HepG2 (cell line): ENCODE measurements around the gene BRIP1. TPM values are rescaled to one million over a fixed set of nuclear protein-coding genes. Genes with fewer than 3 reads are reported as not detected.
A peak's percentile ranks its signal among the peaks of the same experiment; 100 is the strongest.

Experiments used
- ARNT ChIP-seq: fragments of 450-650 bp; IDR thresholded peaks from 2 replicates; pipeline ENCODE4 v1.6.1; 2017
- GLI4 ChIP-seq: sonication (generic); formaldehyde crosslinking; IDR thresholded peaks from 2 replicates; pipeline ENCODE4 v1.5.1; 2020; ENCODE audit warnings: missing genetic modification reagents, mild to moderate bottlenecking, moderate library complexity, borderline replicate concordance
- HCFC1 ChIP-seq: fragments of 150-350 bp; IDR thresholded peaks from 2 replicates; pipeline ENCODE4 v1.6.1; 2014; ENCODE audit warnings: low read depth, low read length
- MATR3 ChIP-seq: sonication (generic); formaldehyde crosslinking; IDR thresholded peaks from 2 replicates; pipeline ENCODE4 v1.4.0; 2020; ENCODE audit warnings: missing genetic modification reagents
- MED8 ChIP-seq: sonication (generic); formaldehyde crosslinking; IDR thresholded peaks from 2 replicates; pipeline ENCODE4 v1.8.1; 2023; ENCODE audit warnings: mild to moderate bottlenecking, missing genetic modification reagents; ENCODE audit not compliant: insufficient replicate concordance
- MZF1 ChIP-seq: sonication (generic); formaldehyde crosslinking; IDR thresholded peaks from 2 replicates; pipeline ENCODE4 v1.8.1; 2023; ENCODE audit warnings: mild to moderate bottlenecking, missing genetic modification reagents, borderline replicate concordance
- NR2F2 ChIP-seq: IDR thresholded peaks from 2 replicates; pipeline ENCODE4 v1.6.1; 2012; ENCODE audit warnings: low read depth, inconsistent platforms, borderline replicate concordance
- PCBP2 ChIP-seq: fragments of 200-400 bp; formaldehyde crosslinking; optimal IDR thresholded peaks from 2 replicates; pipeline ENCODE3; 2018; ENCODE audit warnings: low read length, low read depth; ENCODE audit not compliant: poor library complexity, severe bottlenecking
- PTBP1 ChIP-seq: fragments of 200-400 bp; formaldehyde crosslinking; IDR thresholded peaks from 2 replicates; pipeline ENCODE4 v1.6.1; 2018; ENCODE audit warnings: low read length, low read depth; ENCODE audit not compliant: poor library complexity, severe bottlenecking
- SIX1 ChIP-seq: sonication (generic); formaldehyde crosslinking; IDR thresholded peaks from 2 replicates; pipeline ENCODE4 v1.4.0; 2020; ENCODE audit warnings: missing genetic modification reagents, borderline replicate concordance
- XBP1 ChIP-seq: sonication (generic); formaldehyde crosslinking; IDR thresholded peaks from 2 replicates; pipeline ENCODE4 v1.5.0; 2020; ENCODE audit warnings: missing genetic modification reagents
- YEATS2 ChIP-seq: sonication (generic); formaldehyde crosslinking; IDR thresholded peaks from 2 replicates; pipeline ENCODE4 v1.4.0; 2020; ENCODE audit warnings: missing genetic modification reagents, borderline replicate concordance
- ZFP1 ChIP-seq: IDR thresholded peaks from 2 replicates; pipeline ENCODE4 v1.6.1; 2016
- ZFP36L2 ChIP-seq: sonication (generic); formaldehyde crosslinking; IDR thresholded peaks from 2 replicates; pipeline ENCODE4 v1.4.0; 2020; ENCODE audit warnings: missing genetic modification reagents
- ZNF263 ChIP-seq: sonication (generic); formaldehyde crosslinking; IDR thresholded peaks from 2 replicates; pipeline ENCODE4 v1.4.0; 2020; ENCODE audit warnings: missing genetic modification reagents
- polyA plus RNA-seq, 8 experiments: library from polyadenylated mRNA; depleted of rRNA in 3 of 8; stranded (reverse) in 7 of 8; unstranded in 1 of 8; fragments of >200 nt; fragmentation: Illumina TruSeq in 4 of 8; extraction: Trizol in 4 of 8; gene quantifications; 2 replicates each; pipeline versions ENCODE4 v1.2.1 to v1.2.3, GENCODE V29; 2011 to 2016; ENCODE audit warnings: low read depth in 4 of 8, missing spikeins in 1 of 8, mixed read lengths in 1 of 8; ENCODE audit not compliant: insufficient read depth in 1 of 8
- total RNA-seq, 5 experiments: library from RNA; depleted of rRNA; stranded (reverse); fragments of >200 nt; fragmentation: Illumina TruSeq; extraction: Trizol; gene quantifications; 2 replicates each; pipeline ENCODE4 v1.2.3, GENCODE V29; 2016; ENCODE audit warnings: low read depth in 1 of 5
- TF ChIP-seq, protein P1 (sequence below): sonication (generic); formaldehyde crosslinking; IDR thresholded peaks from 2 replicates; pipeline ENCODE4 v1.4.0; 2020; ENCODE audit warnings: missing genetic modification reagents
- TF ChIP-seq, protein P2 (sequence below): sonication (generic); formaldehyde crosslinking; IDR thresholded peaks from 2 replicates; pipeline ENCODE4 v1.8.0; 2022; ENCODE audit warnings: mild to moderate bottlenecking, missing genetic modification reagents; ENCODE audit not compliant: insufficient replicate concordance
- TF ChIP-seq, protein P3 (sequence below): sonication (generic); formaldehyde crosslinking; IDR thresholded peaks from 2 replicates; pipeline ENCODE4 v1.9.0; 2021; ENCODE audit warnings: missing genetic modification reagents, mild to moderate bottlenecking, borderline replicate concordance
- TF ChIP-seq, protein P4 (sequence below): IDR thresholded peaks from 2 replicates; pipeline ENCODE4 v1.6.1; 2012; ENCODE audit warnings: inconsistent platforms
- TF ChIP-seq, protein P5 (sequence below): sonication (generic); formaldehyde crosslinking; IDR thresholded peaks from 2 replicates; pipeline ENCODE4 v1.4.0; 2020; ENCODE audit warnings: missing genetic modification reagents, low read depth, mild to moderate bottlenecking, borderline replicate concordance

The BRIP1 gene
- total and polyA plus RNA-seq, 2 of the 13 experiments (the other 11 are each of a cell fraction or from before 2014, with no cell fraction given) = 3.8 to 27.7 TPM

DNA sequence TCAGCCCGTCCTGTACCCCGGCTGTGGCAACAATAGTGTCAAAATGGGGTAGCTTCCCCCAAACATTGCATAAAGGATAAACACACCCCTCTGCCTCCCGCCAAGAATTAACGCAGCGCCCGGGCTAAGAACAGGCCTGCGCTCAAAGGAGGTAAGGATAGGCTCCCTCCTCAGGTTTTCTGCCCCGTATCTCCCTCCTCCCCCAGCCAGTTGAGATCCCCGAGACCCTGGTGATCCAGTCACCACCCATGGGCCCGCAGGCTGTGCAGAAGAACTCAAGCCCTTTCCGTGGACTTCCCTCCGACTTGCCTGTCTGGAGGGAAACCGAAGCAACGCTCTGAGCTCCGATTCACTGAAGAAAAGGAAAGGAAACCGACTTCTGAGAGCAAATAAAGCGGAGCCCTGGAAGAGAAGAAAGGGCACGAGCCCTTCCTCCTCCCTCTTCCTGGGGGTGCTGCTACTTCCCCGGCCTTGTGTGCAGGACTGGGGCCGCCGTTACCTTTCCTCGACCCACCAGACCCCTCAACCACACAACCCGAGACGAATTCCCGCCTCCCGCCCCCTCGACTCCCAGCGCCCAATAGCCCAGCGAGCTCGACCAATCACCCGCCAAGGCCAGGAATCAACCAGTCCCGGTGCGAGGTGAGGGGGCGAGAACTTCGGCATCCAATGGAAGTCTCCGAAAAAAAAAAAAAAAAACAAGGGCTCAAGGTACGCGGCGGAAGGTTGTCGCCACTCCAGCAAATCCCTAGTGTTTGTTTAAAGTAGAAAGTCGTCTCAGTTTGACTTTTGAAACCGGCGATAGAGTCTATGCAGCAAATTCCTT is at the start of gene BRIP1 (continued):
- TF ChIP-seq ZNF263 (CRISPR knock-in tag) (peak; percentile 19; the same call in 1 of the 2 replicates), YEATS2 (CRISPR knock-in tag) (no peak; the same call in none of the 2 replicates), GLI4 (0 out of 2 replicates have a peak, but pooled peaks have one; percentile 50), XBP1 (CRISPR knock-in tag) (no peak), MED8 (no peak), HCFC1 (no peak), MZF1 (CRISPR knock-in tag) (0 out of 2 replicates have a peak, but pooled peaks have one; percentile 50), MATR3 (CRISPR knock-in tag) (no peak), ZFP36L2 (no peak), ARNT (no peak), PCBP2 (no peak), PTBP1 (peak; percentile 77), ZFP1 (CRISPR knock-in tag) (no peak), SIX1 (CRISPR knock-in tag) (0 out of 2 replicates have a peak, but pooled peaks have one; percentile 22), NR2F2 (peak; percentile 12; the same call in 1 of the 2 replicates)
- TF ChIP-seq, protein P1, sequence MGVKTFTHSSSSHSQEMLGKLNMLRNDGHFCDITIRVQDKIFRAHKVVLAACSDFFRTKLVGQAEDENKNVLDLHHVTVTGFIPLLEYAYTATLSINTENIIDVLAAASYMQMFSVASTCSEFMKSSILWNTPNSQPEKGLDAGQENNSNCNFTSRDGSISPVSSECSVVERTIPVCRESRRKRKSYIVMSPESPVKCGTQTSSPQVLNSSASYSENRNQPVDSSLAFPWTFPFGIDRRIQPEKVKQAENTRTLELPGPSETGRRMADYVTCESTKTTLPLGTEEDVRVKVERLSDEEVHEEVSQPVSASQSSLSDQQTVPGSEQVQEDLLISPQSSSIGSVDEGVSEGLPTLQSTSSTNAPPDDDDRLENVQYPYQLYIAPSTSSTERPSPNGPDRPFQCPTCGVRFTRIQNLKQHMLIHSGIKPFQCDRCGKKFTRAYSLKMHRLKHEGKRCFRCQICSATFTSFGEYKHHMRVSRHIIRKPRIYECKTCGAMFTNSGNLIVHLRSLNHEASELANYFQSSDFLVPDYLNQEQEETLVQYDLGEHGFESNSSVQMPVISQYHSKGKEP (CRISPR knock-in tag) = no peak
- TF ChIP-seq, protein P2, sequence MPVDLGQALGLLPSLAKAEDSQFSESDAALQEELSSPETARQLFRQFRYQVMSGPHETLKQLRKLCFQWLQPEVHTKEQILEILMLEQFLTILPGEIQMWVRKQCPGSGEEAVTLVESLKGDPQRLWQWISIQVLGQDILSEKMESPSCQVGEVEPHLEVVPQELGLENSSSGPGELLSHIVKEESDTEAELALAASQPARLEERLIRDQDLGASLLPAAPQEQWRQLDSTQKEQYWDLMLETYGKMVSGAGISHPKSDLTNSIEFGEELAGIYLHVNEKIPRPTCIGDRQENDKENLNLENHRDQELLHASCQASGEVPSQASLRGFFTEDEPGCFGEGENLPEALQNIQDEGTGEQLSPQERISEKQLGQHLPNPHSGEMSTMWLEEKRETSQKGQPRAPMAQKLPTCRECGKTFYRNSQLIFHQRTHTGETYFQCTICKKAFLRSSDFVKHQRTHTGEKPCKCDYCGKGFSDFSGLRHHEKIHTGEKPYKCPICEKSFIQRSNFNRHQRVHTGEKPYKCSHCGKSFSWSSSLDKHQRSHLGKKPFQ (CRISPR knock-in tag) = no peak
- TF ChIP-seq, protein P3, sequence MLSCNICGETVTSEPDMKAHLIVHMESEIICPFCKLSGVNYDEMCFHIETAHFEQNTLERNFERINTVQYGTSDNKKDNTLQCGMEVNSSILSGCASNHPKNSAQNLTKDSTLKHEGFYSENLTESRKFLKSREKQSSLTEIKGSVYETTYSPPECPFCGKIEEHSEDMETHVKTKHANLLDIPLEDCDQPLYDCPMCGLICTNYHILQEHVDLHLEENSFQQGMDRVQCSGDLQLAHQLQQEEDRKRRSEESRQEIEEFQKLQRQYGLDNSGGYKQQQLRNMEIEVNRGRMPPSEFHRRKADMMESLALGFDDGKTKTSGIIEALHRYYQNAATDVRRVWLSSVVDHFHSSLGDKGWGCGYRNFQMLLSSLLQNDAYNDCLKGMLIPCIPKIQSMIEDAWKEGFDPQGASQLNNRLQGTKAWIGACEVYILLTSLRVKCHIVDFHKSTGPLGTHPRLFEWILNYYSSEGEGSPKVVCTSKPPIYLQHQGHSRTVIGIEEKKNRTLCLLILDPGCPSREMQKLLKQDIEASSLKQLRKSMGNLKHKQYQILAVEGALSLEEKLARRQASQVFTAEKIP = no peak
- TF ChIP-seq, protein P4, sequence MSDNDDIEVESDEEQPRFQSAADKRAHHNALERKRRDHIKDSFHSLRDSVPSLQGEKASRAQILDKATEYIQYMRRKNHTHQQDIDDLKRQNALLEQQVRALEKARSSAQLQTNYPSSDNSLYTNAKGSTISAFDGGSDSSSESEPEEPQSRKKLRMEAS = peak; percentile 87
- TF ChIP-seq, protein P5, sequence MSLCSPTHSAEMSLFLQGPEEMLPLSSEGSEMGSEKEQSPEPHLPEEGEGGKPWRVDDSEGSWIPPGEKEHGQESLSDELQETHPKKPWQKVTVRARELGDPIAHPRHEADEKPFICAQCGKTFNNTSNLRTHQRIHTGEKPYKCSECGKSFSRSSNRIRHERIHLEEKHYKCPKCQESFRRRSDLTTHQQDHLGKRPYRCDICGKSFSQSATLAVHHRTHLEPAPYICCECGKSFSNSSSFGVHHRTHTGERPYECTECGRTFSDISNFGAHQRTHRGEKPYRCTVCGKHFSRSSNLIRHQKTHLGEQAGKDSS (CRISPR knock-in tag) = no peak
